ENCODE measurements around the gene MEG3.
"Not testable (repeated sequence)": the region's sequence is repeated elsewhere in the genome, so short reads cannot be mapped to it uniquely, and the experiment has no call there.

MEG3 gene

GRCh38 chr14:100815478-100816285, 10.2 kb upstream of the MEG3 start:
- no peak for DNase-seq

- no peak for DNase-seq
Observed at GRCh38 chr14:100816286-100816949, 9.5 kb upstream of the MEG3 start.

- DNase-seq: no peak
Observed at GRCh38 chr14:100816950-100817901, 8.7 kb upstream of the MEG3 start.

GRCh38 chr14:100818221-100818699, 7.7 kb upstream of the MEG3 start:
- no peak for DNase-seq

GRCh38 chr14:100818923-100819322, 7.0 kb upstream of the MEG3 start:
- DNase-seq: not testable (repeated sequence)

GRCh38 chr14:100819453-100819828, 6.5 kb upstream of the MEG3 start:
- no peak for DNase-seq

GRCh38 chr14:100819829-100820475, 6.0 kb upstream of the MEG3 start:
- no peak for DNase-seq

- no peak for DNase-seq
Observed at GRCh38 chr14:100820957-100821356, 5.0 kb upstream of the MEG3 start.

- DNase-seq: no peak
Observed at GRCh38 chr14:100822013-100822412, 3.9 kb upstream of the MEG3 start.

- DNase-seq: no peak
Observed at GRCh38 chr14:100822532-100823296, 3.2 kb upstream of the MEG3 start.

- DNase-seq: no peak
Observed at GRCh38 chr14:100823413-100824080, 2.4 kb upstream of the MEG3 start.

GRCh38 chr14:100824091-100824551, 1.8 kb upstream of the MEG3 start:
- DNase-seq: peak; percentile 58

- DNase-seq: peak; percentile 37
Observed at GRCh38 chr14:100824901-100825712, 811 bp upstream of the MEG3 start.

- no peak for DNase-seq
Observed at GRCh38 chr14:100826391-100827100, 628 bp downstream of the MEG3 start.

GRCh38 chr14:100827101-100828021, 1.4 kb downstream of the MEG3 start:
- DNase-seq: peak; percentile 45

- DNase-seq: peak; percentile 37
Observed at GRCh38 chr14:100828031-100828769, 2.3 kb downstream of the MEG3 start.

GRCh38 chr14:100830681-100831080, 4.8 kb downstream of the MEG3 start:
- DNase-seq: no peak

All from right kidney (tissue), 1 donor.